K562 (cell line): ENCODE data around the gene RNF223. TPM values are rescaled to one million over a fixed set of nuclear protein-coding genes. Genes with fewer than 3 reads are reported as not detected.

ENCODE experiments used
- ATAC-seq: fragments of 200-7000 bp; cut with Tn5 transposase; 3 replicates; pipeline ENCODE4 v1.9.1; 2020; ENCODE audit warnings: moderate library complexity
- BruUV-seq: library from RNA; stranded (reverse); fragments of 400-500 nt; replicated peaks from 2 replicates; lab custom pipeline; 2021; lab: Mats Ljungman, UMichigan
- CTCF ChIA-PET: fragments of 300-600 bp; formaldehyde crosslinking; extraction: SDS; loops from one replicate; lab custom pipeline; 2021; ENCODE audit warnings: low intra/inter-chr PET ratio; lab: Yijun Ruan, JAX
- POLR2A ChIA-PET: fragments of 300-600, 350-650 bp; sonication (Branson Sonifier 250); formaldehyde crosslinking; extraction: SDS; loops from one replicate; lab custom pipeline; 2021; ENCODE audit warnings: antibody characterized with exemption, inconsistent platforms; lab: Yijun Ruan, JAX
- DNase-seq, 4 experiments: peaks; one replicate each; pipeline versions ENCODE4 v3.0.0 to v3.0.0-alpha.2; 2011 to 2018; ENCODE audit warnings: low spot score in 3 of 4, mixed read lengths in 3 of 4; ENCODE audit errors: extremely low read depth in 1 of 4
- FAIRE-seq: peaks from 2 replicates; lab custom pipeline; 2011; peaks lifted over from hg19 to GRCh38; lab: Jason Lieb, UNC
- H2AFZ ChIP-seq: 2 replicates; pipeline ENCODE4 v1.6.0; 2011; ENCODE audit warnings: low read depth, low read length, control low read depth, inconsistent platforms
- H3K27ac ChIP-seq: fragments of 200-600 bp; 3 replicates; pipeline ENCODE4 v1.8.0; 2011; ENCODE audit warnings: low read depth, mild to moderate bottlenecking, control low read depth, inconsistent platforms, low read length, moderate library complexity, mixed read lengths; ENCODE audit errors: extremely low read depth
- H3K27me3 ChIP-seq, 2 experiments: fragments of 300-600 bp in 1 of 2; 2 replicates in 1 of 2; 3 replicates in 1 of 2; pipeline versions ENCODE4 v1.6.0 to v1.8.0; 2011; ENCODE audit warnings: inconsistent platforms in 2 of 2, low read length in 2 of 2, mild to moderate bottlenecking in 1 of 2, mixed read lengths in 1 of 2, moderate library complexity in 1 of 2; ENCODE audit not compliant: control insufficient read depth in 2 of 2, insufficient read depth in 2 of 2
- H3K36me3 ChIP-seq: fragments of 300-600 bp; 3 replicates; pipeline ENCODE4 v1.8.0; 2011; ENCODE audit warnings: mild to moderate bottlenecking, low read length, inconsistent platforms; ENCODE audit not compliant: control insufficient read depth, insufficient read depth
- H3K4me1 ChIP-seq, 2 experiments: fragments of 200-600 bp in 1 of 2; replicated peaks in 1 of 2; 2 replicates in 1 of 2; 3 replicates in 1 of 2; pipeline versions ENCODE4 v1.5.1 to v1.8.0; 2011; ENCODE audit warnings: inconsistent platforms in 2 of 2, low read length in 2 of 2, mild to moderate bottlenecking in 1 of 2, mixed read lengths in 1 of 2, moderate library complexity in 1 of 2; ENCODE audit not compliant: control insufficient read depth in 2 of 2, insufficient read depth in 2 of 2
- H3K4me2 ChIP-seq: 2 replicates; pipeline ENCODE4 v1.6.1; 2011; ENCODE audit warnings: low read length, control low read depth, inconsistent platforms, mixed read lengths; ENCODE audit not compliant: insufficient read depth
- H3K4me3 ChIP-seq: fragments of 200-600 bp; sonication (generic), shearing (Covaris generic); 2 replicates; pipeline ENCODE4 v1.5.1; 2016; ENCODE audit warnings: control low read depth, inconsistent platforms
- H3K79me2 ChIP-seq: fragments of 200-600 bp; 3 replicates; pipeline ENCODE4 v1.8.0; 2011; ENCODE audit warnings: low read length, inconsistent platforms; ENCODE audit not compliant: control insufficient read depth, insufficient read depth
- H3K9ac ChIP-seq, 2 experiments: 2 replicates each; pipeline versions ENCODE4 v1.6.0 to v1.6.1; 2011; ENCODE audit warnings: low read depth in 2 of 2, low read length in 2 of 2, control low read depth in 1 of 2, inconsistent platforms in 1 of 2, mild to moderate bottlenecking in 1 of 2, mixed read lengths in 1 of 2; ENCODE audit not compliant: insufficient read depth in 1 of 2
- H3K9me1 ChIP-seq: one replicate; pipeline ENCODE4 v1.6.0; 2011; ENCODE audit warnings: inconsistent platforms, mild to moderate bottlenecking, low read length, moderate library complexity; ENCODE audit not compliant: control insufficient read depth, insufficient read depth
- H3K9me3 ChIP-seq: replicated peaks from 2 replicates; pipeline ENCODE4 v1.5.1; 2011; ENCODE audit warnings: low read depth, low read length, inconsistent platforms; ENCODE audit not compliant: control insufficient read depth, insufficient read depth
- H4K20me1 ChIP-seq: replicated peaks from 2 replicates; pipeline ENCODE4 v1.6.1; 2011; ENCODE audit warnings: low read length, inconsistent platforms, mixed read lengths; ENCODE audit not compliant: control insufficient read depth, insufficient read depth
- CBFA2T3 ChIP-seq: fragments of 450-650 bp; IDR thresholded peaks from 2 replicates; pipeline ENCODE4 v1.6.1; 2017
- RBFOX2 ChIP-seq: fragments of 200-400 bp; formaldehyde crosslinking; IDR thresholded peaks from 2 replicates; pipeline ENCODE4 v1.6.1; 2017; ENCODE audit warnings: low read depth, mild to moderate bottlenecking, low read length, moderate library complexity
- RBM39 ChIP-seq: fragments of 200-400 bp; formaldehyde crosslinking; optimal IDR thresholded peaks from 2 replicates; pipeline ENCODE3; 2018; ENCODE audit warnings: low read depth, low read length
- RFX5 ChIP-seq: IDR thresholded peaks from 2 replicates; pipeline ENCODE4 v1.6.1; 2011; ENCODE audit warnings: low read depth, mild to moderate bottlenecking, improper control_type of control experiment, low read length
- ZBTB7A ChIP-seq: IDR thresholded peaks from 2 replicates; pipeline ENCODE4 v1.6.1; 2011; ENCODE audit warnings: low read depth, mild to moderate bottlenecking, low read length, moderate library complexity, borderline replicate concordance; ENCODE audit not compliant: control insufficient read depth
- ZNF175 ChIP-seq: fragments of 200-800 bp; sonication (Bioruptor generic); IDR thresholded peaks from 2 replicates; pipeline ENCODE4 v1.6.1; 2016; ENCODE audit warnings: low read depth, mild to moderate bottlenecking, missing genetic modification characterization, missing compliant biosample characterization
- WGBS: fragments of 100-300 bp; shearing (Covaris generic); methylation state at CpG from one replicate; pipeline ENCODE4 v1.1.6; 2016; ENCODE audit warnings: low coverage, mixed read lengths; ENCODE audit not compliant: insufficient coverage; ENCODE audit errors: missing lambda C conversion rate; 5-methylcytosine and 5-hydroxymethylcytosine counted together
- in situ Hi-C: fragments of 300-500 bp; cut with MboI; formaldehyde crosslinking; loops from 4 replicates; pipeline ENCODE4 v1.15.0; 2018; ENCODE audit warnings: inconsistent platforms, mixed read lengths
- intact Hi-C: fragments of 100-400 bp; cut with micrococcal nuclease; formaldehyde crosslinking; loops from 2 replicates; pipeline ENCODE4 v1.14.2; 2022
- polyA plus RNA-seq, 8 experiments: library from polyadenylated mRNA; depleted of rRNA in 4 of 8; stranded (reverse) in 5 of 8; unstranded in 3 of 8; fragments of >200 nt; fragmentation: Nextera tagmentation in 2 of 8; fragmentation: Illumina TruSeq in 1 of 8; extraction: Ambion mirVana in 2 of 8; extraction: Trizol in 1 of 8; gene quantifications; 2 replicates each; pipeline versions ENCODE4 v1.2.1 to v1.2.3, GENCODE V29; 2011 to 2014; ENCODE audit warnings: inconsistent platforms in 1 of 8, missing spikeins in 1 of 8
- total RNA-seq, 7 experiments: library from RNA; depleted of rRNA in 6 of 7; stranded (reverse); fragments of >200 nt in 6 of 7; fragmentation: Illumina TruSeq in 2 of 7; extraction: Trizol in 2 of 7; gene quantifications; 2 replicates each; pipeline versions ENCODE4 v1.2.1 to v1.2.3, GENCODE V29; 2011 to 2021; ENCODE audit warnings: low replicate concordance in 1 of 7

The RNF223 gene
- total and polyA plus RNA-seq, 9 of the 15 experiments (the other 6 are each of a cell fraction or from before 2014, with no cell fraction given), result 0.04 to 0.32 TPM; not detected in 7

- in situ Hi-C loops, result no loop called here
- no peaks in the 10 kb centered on the region for H3K27me3 ChIP-seq
- BruUV-seq, result no TSS peak
- no peak overlapping the region for H3K4me3 ChIP-seq
- H4K20me1 ChIP-seq, result peaks cover 22% of the 10 kb centered on the region
- H3K4me2 ChIP-seq, result peak overlapping the region; percentile 48
- TF ChIP-seq CBFA2T3 (peak; percentile 38), ZNF175 (no peak), ZBTB7A (peak; percentile 36; the same call in 1 of the 2 replicates)
- TF ChIP-seq, all 486 proteins: peak for 2
- Histone ChIP-seq H3K79me2 (peaks cover 40% of the 10 kb centered on the region), H3K27ac (no peak overlapping the region; the same call in 2 of the 3 replicates), H3K4me1 (peaks cover 29 to 80% of the 10 kb centered on the region in 2 experiments), H3K9me1 (peaks cover 12% of the 10 kb centered on the region), H3K9ac (peak overlapping the region in 1 of 2 experiments; percentile 88; a peak in 2 of 4 replicates), H3K9me3 (no peaks in the 10 kb centered on the region), H3K36me3 (peaks cover 58% of the 10 kb centered on the region; the same call in 2 of the 3 replicates), H2AFZ (no peak overlapping the region)
- CTCF ChIA-PET, result no interaction called here
- DNase-seq (peak in 3 of 4 experiments; percentile 42 to 71 (median 46)), FAIRE-seq (peak; percentile 65), ATAC-seq (no peak)
- POLR2A ChIA-PET, result interaction anchor here (0.6 to 1.3 kb wide), 6 partner anchors 9 to 384 kb away, joined by 3 to 4 read pairs (median 3); partner anchors contain the start of genes PLEKHN1 and UBE2J2
- intact Hi-C loops, result loop anchor here (5.0 kb wide), 1 partner anchor 38 kb away; no protein-coding TSS in a partner anchor
- 78% methylated on average over 7 of the region's 9 CpGs for WGBS
Observed at GRCh38 chr1:1024149-1024770, 49.8 kb downstream of the RNF223 start.

GRCh38 chr1:1023700-1024099 lies 50.4 kb downstream of the RNF223 start:
- no TSS peak for BruUV-seq
- no peak for TF ChIP-seq RFX5
- no peak for TF ChIP-seq RBM39
- peak; percentile 35; the same call in 1 of the 2 replicates for TF ChIP-seq RBFOX2
- 0 out of 2 replicates have a peak, but pooled peaks have one; percentile 9 for TF ChIP-seq ZBTB7A
- in situ Hi-C loops (no loop called here), intact Hi-C loops (loop anchor here (5.0 kb wide), 1 partner anchor 39 kb away; no protein-coding TSS in a partner anchor)
- POLR2A ChIA-PET, result interaction anchor here (0.6 to 1.3 kb wide), 6 partner anchors 9 to 384 kb away, joined by 3 to 4 read pairs (median 3); partner anchors contain the start of genes PLEKHN1 and UBE2J2
- Histone ChIP-seq H3K4me2 (0 out of 2 replicates have a peak overlapping the region, but pooled peaks have one; percentile 48), H3K9me1 (peaks cover 12% of the 10 kb centered on the region), H3K27ac (no peak overlapping the region; the same call in 2 of the 3 replicates), H3K79me2 (peaks cover 40% of the 10 kb centered on the region), H3K36me3 (peaks cover 58% of the 10 kb centered on the region; the same call in 2 of the 3 replicates), H3K9ac (peak overlapping the region in 1 of 2 experiments; percentile 88; a peak in 2 of 4 replicates), H3K4me1 (peaks cover 29 to 86% of the 10 kb centered on the region in 2 experiments), H2AFZ (no peak overlapping the region), H4K20me1 (peaks cover 22% of the 10 kb centered on the region), H3K4me3 (no peak overlapping the region), H3K9me3 (no peaks in the 10 kb centered on the region), H3K27me3 (no peaks in the 10 kb centered on the region)
- CTCF ChIA-PET, result no interaction called here
- 57% methylated on average over 10 of the region's 13 CpGs for WGBS
- DNase-seq, result peak in 1 of 4 experiments; percentile 36
- FAIRE-seq, result no peak
- ATAC-seq, result no peak
